OCI-LY1 (cell line): ENCODE data around the gene TMEM92.

Experiments used
- EZH2 ChIP-seq: fragments of 200-600 bp; sonication (generic), shearing (Covaris generic); IDR thresholded peaks from 2 replicates; pipeline ENCODE4 v1.8.0; 2017; ENCODE audit warnings: borderline replicate concordance, mixed run types, mild to moderate bottlenecking, antibody characterized with exemption, low read length, moderate library complexity, mixed read lengths
- TF ChIP-seq, protein P1 (sequence below): fragments of 200-600 bp; sonication (generic), shearing (Covaris generic); IDR thresholded peaks from 2 replicates; pipeline ENCODE4 v1.5.1; 2017; ENCODE audit warnings: mild to moderate bottlenecking, antibody characterized with exemption, low read length, moderate library complexity, mixed read lengths

- TF ChIP-seq, protein P1, sequence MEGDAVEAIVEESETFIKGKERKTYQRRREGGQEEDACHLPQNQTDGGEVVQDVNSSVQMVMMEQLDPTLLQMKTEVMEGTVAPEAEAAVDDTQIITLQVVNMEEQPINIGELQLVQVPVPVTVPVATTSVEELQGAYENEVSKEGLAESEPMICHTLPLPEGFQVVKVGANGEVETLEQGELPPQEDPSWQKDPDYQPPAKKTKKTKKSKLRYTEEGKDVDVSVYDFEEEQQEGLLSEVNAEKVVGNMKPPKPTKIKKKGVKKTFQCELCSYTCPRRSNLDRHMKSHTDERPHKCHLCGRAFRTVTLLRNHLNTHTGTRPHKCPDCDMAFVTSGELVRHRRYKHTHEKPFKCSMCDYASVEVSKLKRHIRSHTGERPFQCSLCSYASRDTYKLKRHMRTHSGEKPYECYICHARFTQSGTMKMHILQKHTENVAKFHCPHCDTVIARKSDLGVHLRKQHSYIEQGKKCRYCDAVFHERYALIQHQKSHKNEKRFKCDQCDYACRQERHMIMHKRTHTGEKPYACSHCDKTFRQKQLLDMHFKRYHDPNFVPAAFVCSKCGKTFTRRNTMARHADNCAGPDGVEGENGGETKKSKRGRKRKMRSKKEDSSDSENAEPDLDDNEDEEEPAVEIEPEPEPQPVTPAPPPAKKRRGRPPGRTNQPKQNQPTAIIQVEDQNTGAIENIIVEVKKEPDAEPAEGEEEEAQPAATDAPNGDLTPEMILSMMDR: no peak
- no peak for TF ChIP-seq EZH2
Measured at GRCh38 chr17:50303596-50303995, 29.3 kb downstream of the TMEM92 start.
